ENCODE results near the gene IQGAP2.

DNA sequence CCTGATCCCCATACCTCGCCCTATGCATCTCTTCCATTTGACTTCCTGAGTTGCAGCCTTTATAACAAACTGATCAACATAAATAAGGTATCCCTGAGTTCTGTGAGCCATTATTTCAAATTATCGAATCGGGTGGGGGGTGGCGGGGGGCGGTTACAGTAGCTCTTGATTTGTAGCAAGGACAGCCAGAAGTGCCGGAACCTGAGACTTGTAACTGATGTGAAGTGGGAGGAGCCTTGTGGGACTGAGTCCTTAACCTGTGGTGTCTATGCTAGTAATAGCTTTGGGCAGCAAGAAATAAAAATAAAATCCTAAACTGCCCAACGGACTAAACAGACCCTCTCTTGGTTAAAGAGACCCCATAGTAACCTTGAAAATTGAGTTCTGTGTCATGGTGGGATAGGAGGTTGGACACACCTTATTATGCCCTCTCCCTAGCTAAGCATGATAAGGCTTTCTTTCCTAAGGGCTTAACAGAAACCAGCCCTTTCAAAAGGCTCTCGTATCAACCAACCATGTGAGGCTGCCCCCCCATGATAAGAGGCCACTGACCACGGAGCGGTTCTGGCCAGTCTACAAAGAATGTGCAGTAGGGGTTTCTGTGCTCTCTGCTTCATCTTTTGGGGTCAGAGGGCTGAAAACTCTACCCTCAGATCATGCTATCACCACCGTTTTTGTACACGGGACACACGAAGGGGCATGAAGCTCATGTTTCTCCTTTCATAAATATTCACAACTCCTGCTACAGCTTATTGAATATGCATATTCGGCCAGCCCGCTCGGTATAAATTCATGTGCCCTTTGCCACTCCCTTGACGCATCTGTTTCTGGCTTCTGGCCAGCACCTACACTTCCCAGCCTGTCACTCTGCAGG, 39.5 kb upstream of the IQGAP2 start:
- TF ChIP-seq, protein P1, sequence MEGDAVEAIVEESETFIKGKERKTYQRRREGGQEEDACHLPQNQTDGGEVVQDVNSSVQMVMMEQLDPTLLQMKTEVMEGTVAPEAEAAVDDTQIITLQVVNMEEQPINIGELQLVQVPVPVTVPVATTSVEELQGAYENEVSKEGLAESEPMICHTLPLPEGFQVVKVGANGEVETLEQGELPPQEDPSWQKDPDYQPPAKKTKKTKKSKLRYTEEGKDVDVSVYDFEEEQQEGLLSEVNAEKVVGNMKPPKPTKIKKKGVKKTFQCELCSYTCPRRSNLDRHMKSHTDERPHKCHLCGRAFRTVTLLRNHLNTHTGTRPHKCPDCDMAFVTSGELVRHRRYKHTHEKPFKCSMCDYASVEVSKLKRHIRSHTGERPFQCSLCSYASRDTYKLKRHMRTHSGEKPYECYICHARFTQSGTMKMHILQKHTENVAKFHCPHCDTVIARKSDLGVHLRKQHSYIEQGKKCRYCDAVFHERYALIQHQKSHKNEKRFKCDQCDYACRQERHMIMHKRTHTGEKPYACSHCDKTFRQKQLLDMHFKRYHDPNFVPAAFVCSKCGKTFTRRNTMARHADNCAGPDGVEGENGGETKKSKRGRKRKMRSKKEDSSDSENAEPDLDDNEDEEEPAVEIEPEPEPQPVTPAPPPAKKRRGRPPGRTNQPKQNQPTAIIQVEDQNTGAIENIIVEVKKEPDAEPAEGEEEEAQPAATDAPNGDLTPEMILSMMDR (IDR thresholded peaks at IDR 0.05), result no peak
- no peak for TF ChIP-seq EP300 (IDR thresholded peaks at IDR 0.05; ENCODE audit: low read depth)
- TF ChIP-seq POLR2A (IDR thresholded peaks at IDR 0.05), result no peak

Measured in transverse colon (tissue), 3 donors.